DMS53 (cell line): ENCODE measurements around the gene TSPO.

ENCODE experiments used
- DNase-seq: peaks from one replicate; lab custom pipeline; 2025; lab: John Stamatoyannopoulos, UW

TSPO gene

DNA sequence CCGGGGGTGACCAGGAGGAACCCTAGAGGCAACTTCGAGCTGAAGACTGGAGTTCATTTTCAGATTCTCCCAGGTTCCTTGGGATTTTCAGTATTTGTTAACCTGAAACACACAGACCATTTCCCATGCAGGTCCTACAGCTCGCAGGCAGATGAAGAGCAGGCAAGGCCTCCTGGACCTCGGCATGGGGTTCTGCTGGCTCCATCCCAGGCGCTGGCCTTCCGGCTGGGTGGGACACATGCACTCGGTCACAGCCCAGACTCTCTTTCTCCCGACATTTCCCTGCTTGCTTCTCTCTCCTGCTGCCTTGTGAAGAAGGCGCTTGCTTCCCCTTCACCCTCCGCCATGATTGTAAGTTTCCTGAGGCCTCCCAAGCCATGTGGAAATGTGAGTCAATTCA, 51.0 kb downstream of the TSPO start:
- no peak for DNase-seq

DNA sequence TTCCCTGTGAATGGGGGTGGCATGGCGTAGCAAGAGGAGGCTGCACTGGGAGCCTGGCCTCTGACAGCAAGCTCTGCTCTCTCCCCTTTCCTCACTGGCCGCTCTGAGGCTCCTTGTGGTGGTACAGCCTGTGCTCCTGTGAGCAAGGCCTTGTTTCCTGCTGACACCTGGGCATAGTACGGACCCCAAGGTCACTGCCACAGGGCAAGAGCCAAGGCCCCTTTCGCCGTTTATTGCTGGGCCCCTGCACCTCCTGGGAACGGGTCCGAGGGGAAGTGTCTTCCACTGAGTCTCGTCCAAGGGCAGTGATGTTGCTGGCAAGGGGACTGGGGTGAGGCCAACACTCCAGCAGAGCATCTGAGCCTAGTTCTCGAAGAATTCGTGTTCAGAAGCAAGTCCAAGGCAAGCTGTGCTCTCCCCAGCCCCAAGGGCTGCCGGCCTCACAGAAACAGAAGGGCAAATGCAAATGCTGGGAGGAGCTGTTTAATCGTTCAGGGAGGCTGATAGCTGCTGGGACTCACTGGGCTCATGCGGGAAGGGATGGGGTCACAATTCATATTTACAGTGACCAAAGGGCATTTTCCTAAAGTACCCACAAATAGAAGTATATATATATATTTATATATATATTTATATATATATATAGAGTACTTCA, 51.5 kb downstream of the TSPO start:
- DNase-seq: no peak

DNA sequence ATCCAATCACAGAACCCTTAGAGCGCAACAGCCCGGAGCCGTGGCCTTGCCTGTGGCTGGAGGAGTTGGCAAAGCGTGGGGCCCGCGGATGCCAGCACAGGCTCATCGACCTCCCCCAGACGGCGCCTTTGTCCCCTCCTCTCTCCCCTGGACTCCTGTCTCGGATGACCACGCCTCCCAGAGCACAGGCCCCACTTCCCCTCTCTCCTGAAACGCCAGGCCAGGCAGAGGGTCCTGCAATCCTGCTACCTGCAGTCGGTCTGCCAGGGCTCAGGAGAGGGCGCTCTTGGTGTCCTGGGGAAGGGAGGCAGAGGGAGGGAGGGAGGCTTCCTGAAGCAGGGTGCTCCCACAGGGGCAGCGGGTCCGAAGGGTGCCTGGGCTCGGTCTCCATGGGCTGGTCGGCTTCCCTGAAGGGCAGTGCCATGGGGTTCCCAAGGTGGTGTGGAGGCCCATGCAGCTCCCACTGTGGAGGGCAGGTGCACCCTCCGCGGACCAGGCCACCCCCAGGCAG, 52.2 kb downstream of the TSPO start:
- DNase-seq: no peak

DNA sequence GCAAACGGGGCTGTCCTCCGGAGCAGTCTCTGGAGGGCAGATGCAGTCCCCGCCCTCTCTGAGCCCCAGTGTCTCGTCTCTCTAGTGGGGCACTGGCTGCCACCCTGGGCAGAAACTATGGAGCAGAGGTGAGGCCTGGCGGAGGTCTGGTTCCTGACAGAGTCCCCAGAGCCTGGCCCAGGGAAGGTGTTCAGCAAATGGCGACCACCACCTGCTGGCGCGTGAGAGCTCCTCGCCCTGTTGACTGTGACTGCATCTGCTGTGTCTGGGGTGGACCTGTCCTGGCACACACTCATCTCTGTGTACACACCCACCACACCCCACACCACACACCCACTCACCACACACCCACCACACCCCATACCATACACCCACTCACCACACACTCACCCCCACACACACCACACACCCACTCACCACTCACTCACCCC, 53.9 kb downstream of the TSPO start:
- DNase-seq: no peak

GRCh38 chr22:43205748-43206508, 54.6 kb downstream of the TSPO start:
- no peak for DNase-seq

DNA sequence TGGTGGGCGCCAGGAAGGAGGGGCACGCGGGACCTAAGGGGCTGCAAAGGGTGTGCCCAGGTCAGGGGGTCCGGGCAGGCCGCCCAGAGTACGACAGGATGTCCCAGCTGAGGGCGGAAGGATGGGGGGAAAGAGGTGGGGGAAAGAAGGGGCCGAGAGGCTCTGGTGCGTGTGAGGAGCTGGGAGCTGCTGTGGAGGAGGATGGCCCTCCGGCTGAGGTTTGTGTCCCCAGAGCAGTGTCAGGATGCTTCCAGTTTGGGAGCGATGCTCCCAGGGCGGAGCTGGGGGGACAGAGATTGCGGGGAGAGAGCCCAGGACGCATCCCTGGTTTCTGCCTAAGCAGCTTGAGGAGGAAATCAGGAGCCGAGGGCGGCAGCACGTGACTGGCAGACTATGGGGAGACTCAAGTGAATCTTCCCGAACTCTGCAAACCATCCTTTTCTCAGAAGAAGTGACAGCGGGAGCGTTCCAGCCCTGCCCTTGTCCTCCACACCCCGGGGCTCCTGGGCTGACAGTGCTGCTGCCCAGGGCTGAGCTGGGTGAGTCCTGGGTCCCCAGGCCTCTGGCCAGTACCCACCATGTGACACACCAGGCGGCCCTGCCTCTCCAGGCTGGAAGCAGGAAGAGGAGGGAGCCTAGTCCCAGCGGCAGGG, 55.3 kb downstream of the TSPO start:
- no peak for DNase-seq

GRCh38 chr22:43207386-43207785, 56.0 kb downstream of the TSPO start:
- DNase-seq: no peak

- no peak for DNase-seq
Measured at GRCh38 chr22:43207849-43208702, 56.7 kb downstream of the TSPO start.

DNA sequence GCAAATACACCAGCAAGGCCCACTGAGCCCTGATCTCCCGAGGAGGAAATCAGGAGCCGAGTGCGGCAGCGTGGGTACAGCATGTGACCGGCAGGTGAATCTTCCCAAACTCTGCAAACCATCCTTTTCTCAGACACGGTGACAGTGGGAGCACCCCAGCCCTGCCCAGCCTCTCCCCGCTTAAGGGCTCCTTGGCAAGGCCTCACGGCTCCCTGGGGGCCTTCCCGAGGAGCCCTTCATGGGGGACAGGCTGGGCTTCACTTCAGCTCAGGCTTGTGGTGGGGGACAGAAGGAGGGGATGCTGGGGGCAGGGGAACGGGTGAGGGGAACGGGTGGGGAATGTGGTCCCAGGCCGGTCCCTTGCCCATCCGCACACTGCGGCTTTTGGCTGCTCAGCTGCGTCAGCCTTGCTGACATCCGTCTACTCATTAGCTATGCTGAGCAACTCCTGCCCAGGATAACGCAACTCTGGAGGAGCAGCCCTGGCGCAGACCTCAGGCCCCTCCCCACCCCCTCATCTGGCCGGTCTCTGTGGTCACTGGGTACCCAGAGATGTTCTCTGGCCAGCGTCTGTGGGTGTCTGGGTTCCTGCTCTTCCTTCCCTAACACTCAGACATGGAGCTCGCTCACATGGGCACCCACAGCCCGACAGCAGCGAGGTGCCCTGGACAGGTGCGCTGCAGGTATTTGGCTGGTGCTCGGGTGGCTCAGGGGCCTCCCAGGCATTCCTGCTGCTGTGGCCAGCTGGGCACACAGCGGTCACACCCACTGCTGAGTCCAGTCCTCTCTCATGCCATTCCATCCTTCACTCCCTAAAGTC, 57.6 kb downstream of the TSPO start:
- no peak for DNase-seq

- no peak for DNase-seq
Measured at GRCh38 chr22:43209523-43209890, 58.1 kb downstream of the TSPO start.

GRCh38 chr22:43209971-43210370, 58.6 kb downstream of the TSPO start:
- no peak for DNase-seq

GRCh38 chr22:43210631-43211515, 59.5 kb downstream of the TSPO start:
- no peak for DNase-seq

DNA sequence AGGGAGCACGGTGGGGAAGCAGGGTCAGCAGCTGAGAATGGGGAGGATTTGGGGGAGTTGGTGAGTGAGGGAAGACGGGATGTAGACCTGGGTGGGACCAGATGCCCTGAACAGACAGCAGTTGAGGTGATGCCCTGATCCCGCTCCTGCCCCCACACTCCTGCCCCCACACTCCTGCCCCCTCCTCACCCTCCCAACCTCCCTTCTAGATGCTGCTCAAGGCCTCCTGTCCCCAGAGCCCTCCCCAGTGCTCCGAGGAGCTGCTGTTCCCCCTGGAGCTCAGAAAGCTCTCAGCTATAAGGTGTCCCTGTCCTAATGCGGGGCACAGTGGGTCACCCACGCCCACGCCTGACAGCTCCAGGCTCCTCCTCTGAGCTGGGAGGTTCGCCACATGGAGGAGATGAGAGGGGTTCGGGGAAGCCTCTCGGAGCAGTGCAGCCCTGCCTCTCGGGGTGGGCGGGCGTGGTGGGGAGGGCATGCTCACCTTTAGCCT, 60.6 kb downstream of the TSPO start:
- DNase-seq: no peak

DNA sequence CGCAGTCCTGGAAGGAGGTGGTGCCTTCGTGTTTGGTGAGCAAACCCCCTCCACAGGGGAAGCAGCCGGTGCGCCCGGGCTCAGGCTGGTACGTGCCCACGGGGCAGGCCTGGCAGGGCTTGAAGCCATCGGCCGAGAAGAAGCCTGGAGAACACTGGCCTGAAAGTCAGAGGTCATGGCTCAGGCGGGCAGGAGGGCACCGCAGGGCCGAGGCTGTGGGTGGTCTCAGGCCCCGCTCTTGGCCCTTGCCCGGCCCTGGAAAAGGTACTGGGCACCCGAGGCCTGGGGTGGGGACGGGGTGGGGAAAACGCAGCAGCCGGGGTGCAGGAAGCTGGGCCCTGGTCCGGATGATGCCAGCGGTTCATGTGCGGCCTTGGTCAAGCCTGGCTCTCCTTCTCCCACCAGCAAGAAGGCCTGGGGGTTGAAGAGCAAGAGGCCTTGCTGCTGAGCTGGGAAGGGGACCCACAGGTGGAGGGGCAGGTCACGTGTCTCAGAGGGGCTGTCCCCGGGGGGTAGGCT, 61.1 kb downstream of the TSPO start:
- no peak for DNase-seq
